Measurements from ENCODE around the gene XAB2. TPM values are rescaled to one million over a fixed set of nuclear protein-coding genes. Genes with fewer than 3 reads are reported as not detected.

The XAB2 gene
- total and polyA plus RNA-seq, 2 experiments from 2014 or later: 19.9 to 24.5 TPM

- Histone ChIP-seq H3K27ac (no peak overlapping the region), H4K20me1 (ENCODE audit: insufficient read depth, poor library complexity, severe bottlenecking) (peaks cover 3% of the 10 kb centered on the region), H3K4me1 (ENCODE audit: insufficient read depth) (no peaks in the 10 kb centered on the region), H2AFZ (no peak overlapping the region), H3K9me2 (replicated peaks; ENCODE audit: insufficient read depth) (no peaks in the 10 kb centered on the region), H3K36me3 (replicated peaks; ENCODE audit: insufficient read depth, low read depth) (no peaks in the 10 kb centered on the region), H3K4me3 (no peak overlapping the region), H3K79me2 (no peaks in the 10 kb centered on the region), H3K27me3 (no peaks in the 10 kb centered on the region), H3K9me3 (ENCODE audit: low read depth) (no peaks in the 10 kb centered on the region), H3K4me2 (no peak overlapping the region)
- DNase-seq (ENCODE audit: low spot score): no peak
- 97% methylated on average over 47 of the region's 59 CpGs for WGBS (ENCODE audit: low lambda C conversion rate, missing lambda C conversion rate)
- TF ChIP-seq EZH2phosphoT487 (IDR thresholded peaks at IDR 0.05; ENCODE audit: low read depth, severe bottlenecking, unreplicated experiment) (no peak), CTCF (IDR thresholded peaks at IDR 0.05; ENCODE audit: poor library complexity) (no peak)
Measured at GRCh38 chr19:7614859-7615741, 14.2 kb downstream of the XAB2 start.

GRCh38 chr19:7612282-7613274 lies 16.8 kb downstream of the XAB2 start:
- H3K9me2 ChIP-seq (replicated peaks; ENCODE audit: insufficient read depth): no peaks in the 10 kb centered on the region
- no peaks in the 10 kb centered on the region for H3K4me1 ChIP-seq (ENCODE audit: insufficient read depth)
- WGBS (ENCODE audit: low lambda C conversion rate, missing lambda C conversion rate): 98% methylated on average over 53 of the region's 81 CpGs
- H4K20me1 ChIP-seq (ENCODE audit: insufficient read depth, poor library complexity, severe bottlenecking): peaks cover 3% of the 10 kb centered on the region
- H3K4me2 ChIP-seq: no peak overlapping the region
- DNase-seq (ENCODE audit: low spot score): no peak
- TF ChIP-seq CTCF (IDR thresholded peaks at IDR 0.05; ENCODE audit: poor library complexity): no peak
- no peak for TF ChIP-seq EZH2 (IDR thresholded peaks at IDR 0.05; ENCODE audit: borderline replicate concordance)
- no peak for TF ChIP-seq EZH2phosphoT487 (IDR thresholded peaks at IDR 0.05; ENCODE audit: low read depth, severe bottlenecking, unreplicated experiment)
- H3K4me3 ChIP-seq: no peak overlapping the region
- no peaks in the 10 kb centered on the region for H3K27me3 ChIP-seq
- H3K9me3 ChIP-seq (ENCODE audit: low read depth): no peaks in the 10 kb centered on the region
- H3K27ac ChIP-seq: no peak overlapping the region
- no peak overlapping the region for H2AFZ ChIP-seq
- H3K79me2 ChIP-seq: no peaks in the 10 kb centered on the region
- H3K36me3 ChIP-seq (replicated peaks; ENCODE audit: insufficient read depth, low read depth): no peaks in the 10 kb centered on the region

- Histone ChIP-seq H3K4me1 (ENCODE audit: insufficient read depth) (no peaks in the 10 kb centered on the region), H3K79me2 (no peaks in the 10 kb centered on the region), H3K27me3 (no peaks in the 10 kb centered on the region), H3K4me2 (no peak overlapping the region), H3K9me3 (ENCODE audit: low read depth) (no peaks in the 10 kb centered on the region), H3K36me3 (replicated peaks; ENCODE audit: insufficient read depth, low read depth) (no peaks in the 10 kb centered on the region), H2AFZ (no peak overlapping the region), H3K27ac (no peak overlapping the region), H3K9me2 (replicated peaks; ENCODE audit: insufficient read depth) (no peaks in the 10 kb centered on the region), H4K20me1 (ENCODE audit: insufficient read depth, poor library complexity, severe bottlenecking) (peaks cover 10% of the 10 kb centered on the region), H3K4me3 (no peak overlapping the region)
- TF ChIP-seq CTCF (IDR thresholded peaks at IDR 0.05; ENCODE audit: poor library complexity) (no peak), EZH2 (IDR thresholded peaks at IDR 0.05; ENCODE audit: borderline replicate concordance) (no peak), EZH2phosphoT487 (IDR thresholded peaks at IDR 0.05; ENCODE audit: low read depth, severe bottlenecking, unreplicated experiment) (no peak)
- DNase-seq (ENCODE audit: low spot score): no peak
- WGBS (ENCODE audit: low lambda C conversion rate, missing lambda C conversion rate): 94% methylated on average over 27 of the region's 41 CpGs
Measured at GRCh38 chr19:7611541-7612279, 17.6 kb downstream of the XAB2 start.
